Forelimb muscle (tissue), 1 donor: ENCODE measurements around the gene PHETA1. TPM values are rescaled to one million over a fixed set of nuclear protein-coding genes. Genes with fewer than 3 reads are reported as not detected.
A peak's percentile ranks its signal among the peaks of the same experiment; 100 is the strongest.

Experiments used
- DNase-seq: peaks from one replicate; pipeline ENCODE4 v3.0.0-alpha.2; 2013; ENCODE audit warnings: low read depth
- polyA plus RNA-seq: library from polyadenylated mRNA; unstranded; fragments of 120-200 nt; gene quantifications from one replicate; pipeline ENCODE4 v1.2.1, GENCODE V29; 2013; ENCODE audit not compliant: insufficient read length

Gene PHETA1
- 8.1 TPM for polyA plus RNA-seq

- DNase-seq = peak; percentile 61
Measured at GRCh38 chr12:111368788-111369495, at the start of gene PHETA1. PHETA1 (minus strand) TSS chr12:111369095; CDS start chr12:111363427, 5,668 bp downstream.

DNA sequence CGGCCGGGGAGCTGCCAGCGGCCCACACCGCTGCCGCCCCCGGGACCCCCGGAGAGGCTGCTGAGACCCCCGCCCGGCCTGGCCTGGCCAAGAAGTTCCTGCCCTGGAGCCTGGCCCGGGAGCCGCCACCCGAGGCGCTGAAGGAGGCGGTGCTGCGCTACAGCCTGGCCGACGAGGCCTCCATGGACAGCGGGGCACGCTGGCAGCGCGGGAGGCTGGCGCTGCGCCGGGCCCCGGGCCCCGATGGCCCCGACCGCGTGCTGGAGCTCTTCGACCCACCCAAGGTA is 49.6 kb upstream of the PHETA1 start:
- no peak for DNase-seq

DNA sequence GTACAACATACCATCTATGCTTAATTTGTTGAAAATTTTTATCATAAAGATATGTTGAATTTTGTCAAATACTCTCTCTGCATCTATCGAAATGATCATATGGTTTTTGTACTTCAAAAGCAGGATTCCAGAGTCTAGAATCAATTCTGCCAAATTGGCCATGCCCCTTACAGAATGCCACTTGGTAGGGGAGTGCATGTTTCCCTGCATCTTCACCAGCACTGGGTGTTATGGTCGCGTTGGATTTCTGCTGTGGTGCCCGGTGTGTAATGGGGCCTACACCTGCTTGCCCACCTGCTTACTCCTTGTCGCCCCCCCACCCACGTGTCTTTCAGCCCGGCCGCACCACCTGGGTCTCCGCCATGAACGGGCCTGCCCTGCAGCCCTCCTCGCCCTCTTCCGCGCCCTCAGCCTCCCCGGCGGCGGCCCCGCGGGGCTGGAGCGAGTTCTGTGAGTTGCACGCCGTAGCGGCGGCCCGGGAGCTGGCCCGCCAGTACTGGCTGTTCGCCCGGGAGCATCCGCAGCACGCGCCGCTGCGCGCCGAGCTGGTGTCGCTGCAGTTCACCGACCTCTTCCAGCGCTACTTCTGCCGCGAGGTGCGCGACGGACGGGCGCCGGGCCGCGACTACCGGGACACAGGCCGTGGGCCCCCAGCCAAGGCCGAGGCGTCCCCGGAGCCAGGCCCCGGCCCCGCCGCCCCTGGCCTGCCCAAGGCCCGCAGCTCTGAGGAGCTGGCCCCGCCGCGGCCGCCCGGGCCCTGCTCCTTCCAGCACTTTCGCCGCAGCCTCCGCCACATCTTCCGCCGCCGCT is 49.1 kb upstream of the PHETA1 start:
- DNase-seq = no peak

DNA sequence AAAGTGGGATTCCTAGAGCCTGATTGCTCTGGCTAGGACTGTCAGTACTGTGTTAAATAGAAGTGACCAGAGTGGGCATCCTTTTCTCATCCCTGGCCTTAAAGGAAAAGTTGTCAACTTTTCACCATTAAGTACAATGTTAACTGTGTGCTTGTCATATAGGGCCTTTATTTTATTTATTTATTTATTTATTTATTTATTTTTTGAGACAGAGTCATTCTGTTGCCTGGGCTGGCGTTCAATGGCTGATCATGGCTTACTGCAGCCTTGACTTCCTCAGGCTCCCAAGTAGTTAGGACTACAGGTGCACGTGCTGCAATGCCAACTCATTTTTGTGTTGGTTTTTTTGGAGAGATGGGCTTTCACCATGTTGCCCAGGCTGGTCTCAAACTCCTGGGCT is 48.4 kb upstream of the PHETA1 start:
- no peak for DNase-seq

GRCh38 chr12:111414711-111415252 is 45.9 kb upstream of the PHETA1 start:
- no peak for DNase-seq

GRCh38 chr12:111413442-111414086 is 44.7 kb upstream of the PHETA1 start:
- no peak for DNase-seq

- DNase-seq = no peak
Measured at GRCh38 chr12:111412830-111413441, 44.0 kb upstream of the PHETA1 start.

GRCh38 chr12:111412007-111412829 is 43.3 kb upstream of the PHETA1 start:
- DNase-seq = no peak

- no peak for DNase-seq
Measured at GRCh38 chr12:111411185-111411764, 42.4 kb upstream of the PHETA1 start.

GRCh38 chr12:111410431-111411184 is 41.7 kb upstream of the PHETA1 start:
- DNase-seq = no peak

DNA sequence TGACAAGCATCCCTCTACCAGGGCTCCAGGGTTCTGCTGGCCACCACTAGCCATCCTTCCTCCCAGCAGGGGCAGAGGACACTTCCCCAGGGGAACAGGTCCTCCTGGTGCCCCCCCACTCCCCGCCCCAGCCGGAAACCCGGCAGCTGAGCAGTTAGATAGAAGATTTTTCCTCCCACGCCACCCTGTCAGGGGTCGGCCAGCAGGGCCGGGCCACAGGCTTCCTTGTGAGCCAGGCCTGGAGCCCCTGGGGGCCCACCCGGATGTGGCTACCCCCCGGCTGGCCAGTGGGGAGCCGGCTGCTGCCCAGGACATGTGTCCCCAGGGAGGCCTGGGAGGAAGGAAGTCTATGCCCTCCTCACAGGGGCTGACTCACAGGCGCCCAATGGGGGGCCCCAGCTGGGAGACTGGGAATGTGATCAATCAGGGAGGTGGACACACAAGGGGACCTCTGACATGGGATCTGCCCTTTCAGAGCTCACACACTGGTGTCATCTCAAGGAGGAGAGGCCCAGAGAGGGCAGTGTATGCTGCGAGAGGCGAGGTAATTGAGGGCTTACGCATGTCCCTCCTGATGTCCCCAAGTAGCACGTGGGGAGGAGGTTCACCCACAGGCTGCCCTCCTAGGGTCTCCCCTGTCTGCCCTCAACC is 41.0 kb upstream of the PHETA1 start:
- DNase-seq = no peak

DNA sequence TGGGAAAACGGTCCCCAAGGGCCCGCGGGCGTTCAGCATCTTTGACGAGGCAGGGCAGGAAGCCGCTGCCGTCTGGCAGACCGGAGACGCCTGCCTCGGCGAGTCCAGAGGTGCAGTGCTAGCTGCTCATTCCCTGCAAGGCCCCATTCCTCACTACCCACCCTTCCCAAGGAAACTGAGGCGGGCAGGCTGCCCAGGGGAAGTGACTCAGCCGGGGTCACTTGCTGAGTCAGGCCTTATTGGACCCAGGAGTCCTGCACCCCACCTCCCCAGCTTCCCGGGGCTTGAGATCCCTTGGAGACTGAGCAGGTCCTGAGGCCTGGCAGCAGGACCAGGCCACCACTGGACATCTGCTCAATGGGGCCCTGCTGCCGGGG is 40.5 kb upstream of the PHETA1 start:
- DNase-seq = no peak

DNA sequence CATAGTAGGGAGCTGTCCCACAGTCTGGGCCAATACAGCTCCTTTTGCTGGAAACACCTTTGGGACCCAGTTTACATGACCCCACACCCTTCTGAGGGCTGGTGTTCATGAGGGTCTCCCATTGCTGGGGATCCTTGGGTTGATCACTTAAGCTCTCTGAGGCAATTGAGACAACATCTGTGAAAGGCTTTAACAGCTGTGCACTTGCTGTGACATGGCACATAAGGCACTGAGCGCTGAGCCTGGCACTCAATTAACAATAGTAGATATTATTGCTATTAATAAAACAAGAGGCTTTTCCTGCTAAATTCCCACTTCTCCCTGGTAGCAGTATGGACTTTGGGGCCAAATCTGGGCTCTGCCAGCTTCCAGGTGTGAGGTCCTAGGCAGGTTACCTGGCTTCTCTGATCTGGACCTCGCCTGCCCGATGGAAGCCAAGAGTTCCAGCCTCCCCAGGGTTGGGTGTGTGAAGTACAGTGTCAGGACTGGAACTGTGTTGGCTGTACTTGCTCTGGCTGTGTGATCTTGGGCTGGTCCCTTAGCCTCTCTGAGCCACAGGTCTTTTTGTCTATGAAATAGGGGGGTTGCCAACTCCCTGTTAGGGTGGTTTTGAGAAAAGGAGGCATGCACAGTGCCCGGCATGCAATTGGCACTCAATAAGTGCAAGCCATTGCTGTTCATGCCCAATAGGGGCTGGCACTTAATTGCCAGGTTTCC is 39.9 kb upstream of the PHETA1 start:
- no peak for DNase-seq

- DNase-seq = no peak
Measured at GRCh38 chr12:111408116-111408440, 39.2 kb upstream of the PHETA1 start.

DNA sequence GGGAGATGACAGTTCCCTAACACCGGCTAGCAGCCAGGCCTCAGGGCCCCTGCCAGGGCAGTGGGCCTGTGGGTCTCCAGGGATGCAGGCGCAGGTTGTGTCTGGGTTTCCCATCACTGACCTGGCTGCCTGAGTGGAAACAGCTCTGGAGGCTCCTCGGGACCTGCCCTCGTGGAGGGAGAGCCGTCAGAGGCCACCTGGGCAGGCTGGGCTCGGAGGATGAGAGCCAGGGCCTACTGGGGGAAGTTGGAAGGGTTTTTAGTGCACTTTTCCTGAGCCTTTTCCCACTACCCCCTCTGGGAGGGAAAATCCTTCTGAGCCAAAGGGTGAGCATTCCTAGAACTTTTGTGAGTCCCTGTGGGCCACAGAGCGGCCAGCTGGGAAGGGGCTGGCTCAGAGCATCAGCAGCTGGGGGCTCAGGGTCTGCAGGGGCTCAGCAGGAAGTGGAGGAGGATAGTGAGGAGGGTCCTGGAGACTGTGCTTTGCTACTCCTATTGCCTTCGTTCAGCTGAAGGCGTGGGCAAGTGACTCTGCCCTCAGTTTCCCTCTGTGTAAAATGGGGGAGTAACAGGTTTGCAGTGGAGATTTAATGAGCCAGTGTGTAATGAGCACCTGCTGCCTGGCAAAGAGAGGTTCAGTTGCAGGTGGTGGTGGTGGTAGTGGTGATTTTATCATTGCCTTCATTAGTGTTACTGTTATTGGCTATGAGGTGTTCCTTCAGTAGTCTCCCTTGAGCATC is 38.7 kb upstream of the PHETA1 start:
- no peak for DNase-seq

DNA sequence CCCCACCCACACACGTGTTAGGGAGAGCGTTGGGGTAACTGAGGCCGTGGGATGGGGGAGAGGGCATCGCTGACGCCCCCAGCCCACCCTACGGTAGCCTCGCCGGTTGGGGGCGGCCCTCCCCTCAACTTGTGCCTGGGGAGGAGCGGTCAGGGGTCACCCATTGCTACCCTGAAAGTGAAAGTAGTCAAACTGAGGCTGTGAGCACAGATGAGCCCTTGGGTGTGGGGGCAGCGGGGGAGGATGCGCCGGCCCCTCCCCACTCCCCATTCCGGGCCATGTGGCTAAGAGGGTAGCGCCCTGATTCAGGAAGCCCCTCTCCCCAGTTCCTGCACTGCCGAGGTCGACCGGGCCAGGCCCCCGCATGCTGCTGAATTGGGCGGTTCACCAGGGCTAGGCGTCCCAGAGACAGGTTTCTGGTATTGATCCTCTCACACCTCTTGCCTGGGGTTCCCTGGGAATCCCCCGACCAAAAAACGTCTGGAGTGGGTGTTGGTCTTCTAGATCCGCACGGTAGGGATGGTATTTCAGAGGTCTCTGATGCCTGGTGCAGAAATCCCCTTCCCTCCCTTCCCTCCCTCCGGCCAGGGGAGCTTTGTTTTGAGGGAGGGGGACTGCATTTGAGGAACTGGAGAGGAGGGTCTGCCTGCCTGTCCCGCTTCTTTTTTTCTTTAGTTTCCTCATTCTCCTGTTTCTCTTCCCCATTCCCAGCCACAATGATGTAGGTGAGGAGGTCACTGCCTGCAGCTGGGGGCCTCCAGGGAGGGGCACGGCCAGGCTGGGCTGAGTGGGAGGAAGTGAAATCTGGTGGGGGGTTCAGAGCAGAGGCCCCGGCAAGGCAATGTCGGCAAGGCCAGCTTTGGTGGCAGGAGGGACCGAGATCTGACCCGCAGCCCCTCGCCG is 37.8 kb upstream of the PHETA1 start:
- DNase-seq = no peak

DNA sequence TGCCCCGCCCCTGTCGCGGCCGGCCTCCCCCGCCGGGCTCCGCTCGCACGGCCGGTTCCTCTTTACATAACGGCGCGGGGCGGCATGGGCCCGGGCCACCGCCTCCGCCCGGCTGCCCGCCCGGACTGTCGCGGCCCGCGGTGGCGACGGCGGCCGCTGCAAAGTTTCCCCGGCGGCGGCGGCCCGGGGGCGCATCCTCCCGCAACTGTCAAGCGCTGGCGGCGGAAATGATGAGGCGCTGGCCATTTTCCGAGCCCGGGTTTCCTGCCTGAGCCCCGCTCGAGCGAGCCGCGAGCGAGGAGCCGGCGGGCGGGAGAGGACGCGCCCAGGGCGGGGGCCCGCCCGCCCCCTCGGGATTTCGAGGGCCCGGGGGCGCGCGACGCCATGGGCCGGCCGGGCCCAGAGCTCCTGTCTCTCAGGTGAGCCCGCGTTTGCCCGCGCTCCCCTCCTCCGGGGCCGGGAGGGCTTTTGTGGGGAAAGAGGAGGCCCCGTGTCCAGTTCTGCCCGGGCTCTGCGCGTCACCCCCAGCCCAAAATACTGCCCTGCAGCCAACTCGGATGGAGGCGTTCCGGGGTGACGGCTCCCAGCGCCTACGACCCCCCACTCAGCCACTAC is 37.1 kb upstream of the PHETA1 start, which contains the start of gene SH2B3:
TSS of gene SH2B3 (plus strand) at position 65 of the 615 bp plus-strand sequence. CDS start 12,223 bp downstream, outside the sequence.
- no peak for DNase-seq
